HCT116 (cell line): ENCODE measurements around the gene KCNG1. TPM values are rescaled to one million over a fixed set of nuclear protein-coding genes. Genes with fewer than 3 reads are reported as not detected.

ENCODE experiments used
- ATAC-seq: fragments of 200-7000 bp; cut with Tn5 transposase; 2 replicates; pipeline ENCODE4 v1.9.1; 2020; ENCODE audit warnings: mild to moderate bottlenecking, moderate library complexity
- BruUV-seq: library from RNA; stranded (reverse); fragments of 400-500 nt; replicated peaks from 2 replicates; lab custom pipeline; 2021; lab: Mats Ljungman, UMichigan
- CTCF ChIA-PET: fragments of 300-600 bp; sonication (Branson Sonifier 250); formaldehyde crosslinking; loops from one replicate; lab custom pipeline; 2021; ENCODE audit warnings: antibody characterized with exemption; lab: Charles Lee
- POLR2A ChIA-PET: fragments of 300-600, 350-600 bp; sonication (Branson Sonifier 250); formaldehyde crosslinking; loops from one replicate; lab custom pipeline; 2021; ENCODE audit warnings: antibody characterized with exemption; lab: Charles Lee
- RAD21 ChIA-PET, 2 experiments: fragments of 300-600 bp; sonication (Branson Sonifier 250); formaldehyde crosslinking; loops; one replicate each; lab custom pipeline; 2023; ENCODE audit warnings: low total read pairs in 2 of 2; ENCODE audit not compliant: uncharacterized antibody in 2 of 2, unreplicated experiment in 2 of 2, low non-redundant PET in 1 of 2; lab: Charles Lee
- DNase-seq: peaks from one replicate; pipeline ENCODE4 v3.0.0-alpha.2; 2010; ENCODE audit warnings: low read depth, low spot score
- H2AFZ ChIP-seq: fragments of 200-600 bp; shearing (Covaris generic), sonication (generic); 2 replicates; pipeline ENCODE4 v1.6.1; 2017; ENCODE audit warnings: low read depth, mixed run types, mixed read lengths, antibody characterized with exemption, low read length; ENCODE audit not compliant: poor library complexity, severe bottlenecking
- H3K27ac ChIP-seq: 2 replicates; pipeline ENCODE4 v1.5.1; 2012; ENCODE audit warnings: low read depth, low read length
- H3K27me3 ChIP-seq: fragments of 200-600 bp; sonication (generic); 2 replicates; pipeline ENCODE4 v1.6.1; 2016; ENCODE audit warnings: mixed run types, low read length, mixed read lengths; ENCODE audit not compliant: insufficient read depth
- H3K36me3 ChIP-seq, 2 experiments: fragments of 200-500 bp in 1 of 2; fragments of 200-600 bp in 1 of 2; sonication (Bioruptor generic) in 1 of 2; sonication (generic) in 1 of 2; 2 replicates each; pipeline versions ENCODE4 v1.5.1 to v1.6.1; 2014 to 2016; ENCODE audit warnings: low read length in 2 of 2, inconsistent platforms in 1 of 2, mixed read lengths in 1 of 2, mixed run types in 1 of 2; ENCODE audit not compliant: insufficient read depth in 2 of 2, control insufficient read depth in 1 of 2
- H3K4me1 ChIP-seq, 2 experiments: fragments of 200-600 bp in 1 of 2; sonication (generic) in 1 of 2; 2 replicates each; pipeline versions ENCODE4 v1.5.1 to v1.6.1; 2012 to 2017; ENCODE audit warnings: low read length in 2 of 2, inconsistent platforms in 1 of 2, mild to moderate bottlenecking in 1 of 2, mixed read lengths in 1 of 2, mixed run types in 1 of 2, moderate library complexity in 1 of 2; ENCODE audit not compliant: insufficient read depth in 2 of 2, control insufficient read depth in 1 of 2
- H3K4me2 ChIP-seq: fragments of 200-600 bp; sonication (generic); 2 replicates; pipeline ENCODE4 v1.6.1; 2017; ENCODE audit warnings: mixed run types, low read length, mixed read lengths
- H3K4me3 ChIP-seq, 2 experiments: fragments of 200-600 bp in 1 of 2; sonication (generic) in 1 of 2; replicated peaks in 1 of 2; 2 replicates each; pipeline ENCODE4 v1.5.1; 2011 to 2016; ENCODE audit warnings: low read length in 2 of 2, control low read depth in 1 of 2, low read depth in 1 of 2, mild to moderate bottlenecking in 1 of 2, mixed read lengths in 1 of 2, mixed run types in 1 of 2
- H3K79me2 ChIP-seq: fragments of 200-600 bp; sonication (generic); 2 replicates; pipeline ENCODE4 v1.6.1; 2017; ENCODE audit warnings: mild to moderate bottlenecking, mixed run types, low read length, moderate library complexity, mixed read lengths; ENCODE audit not compliant: insufficient read depth
- H3K9ac ChIP-seq: fragments of 200-600 bp; sonication (generic); 2 replicates; pipeline ENCODE4 v1.6.1; 2016; ENCODE audit warnings: low read length, mixed read lengths
- H3K9me2 ChIP-seq: fragments of 200-600 bp; sonication (generic), shearing (Covaris generic); 2 replicates; pipeline ENCODE4 v1.6.1; 2017; ENCODE audit warnings: mixed run types, mild to moderate bottlenecking, moderate library complexity; ENCODE audit not compliant: insufficient read depth
- H3K9me3 ChIP-seq, 2 experiments: fragments of 200-500 bp in 1 of 2; fragments of 200-600 bp in 1 of 2; sonication (Bioruptor generic) in 1 of 2; sonication (generic) in 1 of 2; 2 replicates each; pipeline ENCODE4 v1.6.1; 2014 to 2017; ENCODE audit warnings: low read length in 2 of 2, mixed read lengths in 2 of 2, inconsistent platforms in 1 of 2, low read depth in 1 of 2, mild to moderate bottlenecking in 1 of 2, mixed run types in 1 of 2, moderate library complexity in 1 of 2; ENCODE audit not compliant: control insufficient read depth in 1 of 2, insufficient read depth in 1 of 2
- H4K20me1 ChIP-seq: fragments of 200-600 bp; sonication (generic), shearing (Covaris generic); 2 replicates; pipeline ENCODE4 v1.6.1; 2017; ENCODE audit warnings: mixed run types, mild to moderate bottlenecking, moderate library complexity; ENCODE audit not compliant: insufficient read depth
- EGR1 ChIP-seq: IDR thresholded peaks from 2 replicates; pipeline ENCODE4 v1.6.1; 2012; ENCODE audit warnings: low read depth
- REST ChIP-seq: IDR thresholded peaks from 2 replicates; pipeline ENCODE4 v1.6.1; 2012; ENCODE audit warnings: low read depth
- TCF7L2 ChIP-seq: IDR thresholded peaks from 2 replicates; pipeline ENCODE4 v1.7.0; 2011; ENCODE audit warnings: borderline replicate concordance, inconsistent platforms; ENCODE audit not compliant: insufficient read depth, insufficient read length; ENCODE audit errors: extremely low read depth
- intact Hi-C: fragments of 100-400 bp; cut with micrococcal nuclease; formaldehyde crosslinking; loops from 2 replicates; pipeline ENCODE4 v1.10.0; 2022
- total RNA-seq: library from RNA; stranded (reverse); gene quantifications from one replicate; pipeline ENCODE4 v1.2.1, GENCODE V29; 2021; ENCODE audit not compliant: unreplicated experiment
- TF ChIP-seq, protein P1 (sequence below): IDR thresholded peaks from 2 replicates; pipeline ENCODE4 v1.6.1; 2012
- TF ChIP-seq, protein P2 (sequence below): IDR thresholded peaks from 2 replicates; pipeline ENCODE4 v1.6.1; 2012

The KCNG1 gene
- total RNA-seq, 1 experiment from 2014 or later: 54.6 TPM

GRCh38 chr20:51067792-51068191, 44.9 kb upstream of the KCNG1 start:
- Histone ChIP-seq H3K9me3 (no peaks in the 10 kb centered on the region), H3K9ac (no peak overlapping the region), H2AFZ (peak overlapping the region; percentile 38), H3K4me3 (no peak overlapping the region), H3K36me3 (no peaks in the 10 kb centered on the region), H3K4me2 (peak overlapping the region; percentile 15; the same call in 1 of the 2 replicates), H3K27me3 (peaks cover 21% of the 10 kb centered on the region), H3K79me2 (no peaks in the 10 kb centered on the region), H3K4me1 (peaks cover 5% of the 10 kb centered on the region in 2 experiments; a peak in 3 of 4 replicates), H4K20me1 (no peaks in the 10 kb centered on the region)
- DNase-seq (no peak), ATAC-seq (no peak)
- intact Hi-C loops: no loop called here
- ChIA-PET CTCF (no interaction called here), RAD21 (no interaction called here), POLR2A (no interaction called here)
- no TSS peak for BruUV-seq
- TF ChIP-seq TCF7L2 (no peak), EGR1 (no peak), REST (no peak)
- TF ChIP-seq, protein P1, sequence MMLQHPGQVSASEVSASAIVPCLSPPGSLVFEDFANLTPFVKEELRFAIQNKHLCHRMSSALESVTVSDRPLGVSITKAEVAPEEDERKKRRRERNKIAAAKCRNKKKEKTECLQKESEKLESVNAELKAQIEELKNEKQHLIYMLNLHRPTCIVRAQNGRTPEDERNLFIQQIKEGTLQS: no peak
- TF ChIP-seq, protein P2, sequence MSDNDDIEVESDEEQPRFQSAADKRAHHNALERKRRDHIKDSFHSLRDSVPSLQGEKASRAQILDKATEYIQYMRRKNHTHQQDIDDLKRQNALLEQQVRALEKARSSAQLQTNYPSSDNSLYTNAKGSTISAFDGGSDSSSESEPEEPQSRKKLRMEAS: no peak
- TF ChIP-seq, all 23 proteins: peak for 0
- H3K27ac ChIP-seq: no peak overlapping the region
- H3K9me2 ChIP-seq: no peaks in the 10 kb centered on the region
